ENCODE results near the gene UPF1.

- TF ChIP-seq, protein P1, sequence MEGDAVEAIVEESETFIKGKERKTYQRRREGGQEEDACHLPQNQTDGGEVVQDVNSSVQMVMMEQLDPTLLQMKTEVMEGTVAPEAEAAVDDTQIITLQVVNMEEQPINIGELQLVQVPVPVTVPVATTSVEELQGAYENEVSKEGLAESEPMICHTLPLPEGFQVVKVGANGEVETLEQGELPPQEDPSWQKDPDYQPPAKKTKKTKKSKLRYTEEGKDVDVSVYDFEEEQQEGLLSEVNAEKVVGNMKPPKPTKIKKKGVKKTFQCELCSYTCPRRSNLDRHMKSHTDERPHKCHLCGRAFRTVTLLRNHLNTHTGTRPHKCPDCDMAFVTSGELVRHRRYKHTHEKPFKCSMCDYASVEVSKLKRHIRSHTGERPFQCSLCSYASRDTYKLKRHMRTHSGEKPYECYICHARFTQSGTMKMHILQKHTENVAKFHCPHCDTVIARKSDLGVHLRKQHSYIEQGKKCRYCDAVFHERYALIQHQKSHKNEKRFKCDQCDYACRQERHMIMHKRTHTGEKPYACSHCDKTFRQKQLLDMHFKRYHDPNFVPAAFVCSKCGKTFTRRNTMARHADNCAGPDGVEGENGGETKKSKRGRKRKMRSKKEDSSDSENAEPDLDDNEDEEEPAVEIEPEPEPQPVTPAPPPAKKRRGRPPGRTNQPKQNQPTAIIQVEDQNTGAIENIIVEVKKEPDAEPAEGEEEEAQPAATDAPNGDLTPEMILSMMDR (conservative IDR thresholded peaks at IDR 0.05; ENCODE audit: low read length) = no peak
- no peak for TF ChIP-seq EZH2phosphoT487 (IDR thresholded peaks at IDR 0.05; ENCODE audit: borderline replicate concordance, low read depth, low read length)
Observed at GRCh38 chr19:18898081-18898606, 66.4 kb downstream of the UPF1 start.

Data from OCI-LY7 (cell line).